Endothelial cell of umbilical vein (primary cell): ENCODE measurements around the gene CXCR5.

Experiments used
- CTCF ChIP-seq, 2 donors: IDR thresholded peaks; 1 replicate in 1 of 2; 2 replicates in 1 of 2; pipeline ENCODE4 v1.5.1; 2011; ENCODE audit warnings: low read length in 2 of 2, mild to moderate bottlenecking in 2 of 2, moderate library complexity in 2 of 2, control low read depth in 1 of 2, inconsistent platforms in 1 of 2, low read depth in 1 of 2; ENCODE audit not compliant: insufficient read depth in 1 of 2; ENCODE audit errors: extremely low read depth in 1 of 2
- GATA2 ChIP-seq: IDR thresholded peaks from 2 replicates; pipeline ENCODE4 v1.7.0; 2011; ENCODE audit warnings: low read depth, mild to moderate bottlenecking, moderate library complexity, mixed read lengths, low read length; ENCODE audit not compliant: insufficient read length, insufficient read depth
- JUN ChIP-seq: IDR thresholded peaks from 2 replicates; pipeline ENCODE4 v1.6.1; 2011; ENCODE audit warnings: borderline replicate concordance, low read depth; ENCODE audit not compliant: insufficient read length, insufficient read depth
- MYC ChIP-seq: IDR thresholded peaks from one replicate; pipeline ENCODE4 v1.6.1; 2011; ENCODE audit warnings: mild to moderate bottlenecking, low read depth, low read length
- POLR2A ChIP-seq: IDR thresholded peaks from 2 replicates; pipeline ENCODE4 v1.6.1; 2012; ENCODE audit warnings: low read depth, mild to moderate bottlenecking, control low read depth, low read length

GRCh38 chr11:118887206-118887605 lies 3.5 kb downstream of the CXCR5 start:
- no peak for TF ChIP-seq CTCF (IDR thresholded peaks at IDR 0.05; ENCODE audit: extremely low read depth in 1 of 2, insufficient read depth in 1 of 2, low read depth in 1 of 2, low read length in 2 of 2)
- TF ChIP-seq JUN: no peak
- TF ChIP-seq GATA2: no peak
- TF ChIP-seq MYC: no peak
- no peak for TF ChIP-seq POLR2A
